ENCODE measurements around the gene TMEM61.
A peak's percentile ranks its signal among the peaks of the same experiment; 100 is the strongest.
"Not testable (repeated sequence)": the region's sequence is repeated elsewhere in the genome, so short reads cannot be mapped to it uniquely, and the experiment has no call there.

The TMEM61 gene

GRCh38 chr1:54959241-54959640 is 21.2 kb upstream of the TMEM61 start:
- FAIRE-seq = no peak

GRCh38 chr1:54962612-54963395 is 17.6 kb upstream of the TMEM61 start:
- no peak for DNase-seq (ENCODE audit: low spot score)
- FAIRE-seq = no peak

More at GRCh38 chr1:54959241-54959640, 21.2 kb upstream of the TMEM61 start:
- no peak for DNase-seq (ENCODE audit: low spot score)

GRCh38 chr1:54963829-54964228 is 16.6 kb upstream of the TMEM61 start:
- DNase-seq (ENCODE audit: low spot score); FAIRE-seq: not testable (repeated sequence)

GRCh38 chr1:54965624-54966340 is 14.6 kb upstream of the TMEM61 start:
- DNase-seq (ENCODE audit: low spot score) (peak; percentile 46), FAIRE-seq (no peak)

- FAIRE-seq (peak; percentile 22), DNase-seq (ENCODE audit: low spot score) (no peak)
Observed at GRCh38 chr1:54967372-54967771, 13.1 kb upstream of the TMEM61 start.

- FAIRE-seq = no peak
Observed at GRCh38 chr1:54968551-54968950, 11.9 kb upstream of the TMEM61 start.

GRCh38 chr1:54969879-54970278 is 10.5 kb upstream of the TMEM61 start:
- no peak for DNase-seq (ENCODE audit: low spot score)
- no peak for FAIRE-seq

More at GRCh38 chr1:54968551-54968950, 11.9 kb upstream of the TMEM61 start:
- no peak for DNase-seq (ENCODE audit: low spot score)

GRCh38 chr1:54970901-54971300 is 9.5 kb upstream of the TMEM61 start:
- FAIRE-seq = no peak

GRCh38 chr1:54971317-54971791 is 9.1 kb upstream of the TMEM61 start:
- DNase-seq (ENCODE audit: low spot score) (peak; percentile 51), FAIRE-seq (peak; percentile 67)

More at GRCh38 chr1:54970901-54971300, 9.5 kb upstream of the TMEM61 start:
- DNase-seq (ENCODE audit: low spot score) = no peak

- no peak for FAIRE-seq
- DNase-seq (ENCODE audit: low spot score) = no peak
Observed at GRCh38 chr1:54972436-54972835, 8.0 kb upstream of the TMEM61 start.

- DNase-seq (ENCODE audit: low spot score) (no peak), FAIRE-seq (no peak)
Observed at GRCh38 chr1:54973205-54973921, 7.1 kb upstream of the TMEM61 start.

- no peak for FAIRE-seq
Observed at GRCh38 chr1:54975356-54976108, 4.9 kb upstream of the TMEM61 start.

GRCh38 chr1:54976747-54977146 is 3.7 kb upstream of the TMEM61 start:
- no peak for FAIRE-seq
- no peak for DNase-seq (ENCODE audit: low spot score)

More at GRCh38 chr1:54975356-54976108, 4.9 kb upstream of the TMEM61 start:
- DNase-seq (ENCODE audit: low spot score) = no peak

- DNase-seq (ENCODE audit: low spot score) (no peak), FAIRE-seq (no peak)
Observed at GRCh38 chr1:54977533-54978297, 2.7 kb upstream of the TMEM61 start.

GRCh38 chr1:54978528-54979326 is 1.7 kb upstream of the TMEM61 start:
- no peak for FAIRE-seq
- no peak for DNase-seq (ENCODE audit: low spot score)

GRCh38 chr1:54979327-54979891 is 1.0 kb upstream of the TMEM61 start:
- no peak for FAIRE-seq
- DNase-seq (ENCODE audit: low spot score) = no peak

- FAIRE-seq (no peak), DNase-seq (ENCODE audit: low spot score) (no peak)
Observed at GRCh38 chr1:54980046-54980527, 341 bp upstream of the TMEM61 start.

GRCh38 chr1:54981466-54981865 is 1.0 kb downstream of the TMEM61 start:
- FAIRE-seq (no peak), DNase-seq (ENCODE audit: low spot score) (no peak)

- no peak for DNase-seq (ENCODE audit: low spot score)
- no peak for FAIRE-seq
Observed at GRCh38 chr1:54982739-54983138, 2.3 kb downstream of the TMEM61 start.

Measured in RCC 7860 (cell line).